GM12875 (cell line): Measurements from ENCODE around the gene PDZD2.
"Not testable (repeated sequence)": the region's sequence is repeated elsewhere in the genome, so short reads cannot be mapped to it uniquely, and the experiment has no call there.

Source experiments
- H3K4me3 ChIP-seq: one replicate; pipeline ENCODE4 v1.5.1; 2011; ENCODE audit warnings: low read depth, low read length, control low read depth
- CTCF ChIP-seq: IDR thresholded peaks from 2 replicates; pipeline ENCODE4 v1.5.1; 2011; ENCODE audit warnings: low read depth, mild to moderate bottlenecking, control low read depth, inconsistent platforms, low read length, moderate library complexity, borderline replicate concordance; ENCODE audit not compliant: insufficient read depth

The PDZD2 gene

GRCh38 chr5:32013658-32014057 is 374.7 kb downstream of the PDZD2 start:
- no peak overlapping the region for H3K4me3 ChIP-seq
- no peak for TF ChIP-seq CTCF

- H3K4me3 ChIP-seq = no peak overlapping the region
- TF ChIP-seq CTCF = no peak
These were observed 375.3 kb downstream of the PDZD2 start for GRCh38 chr5:32014096-32014745.

- H3K4me3 ChIP-seq = not testable (repeated sequence)
These were observed 376.3 kb downstream of the PDZD2 start for GRCh38 chr5:32015262-32015661.

- H3K4me3 ChIP-seq = no peak overlapping the region
- TF ChIP-seq CTCF = no peak
These were observed 378.9 kb downstream of the PDZD2 start for GRCh38 chr5:32017692-32018367.

- no peak for TF ChIP-seq CTCF
- H3K4me3 ChIP-seq = no peak overlapping the region
These were observed 379.8 kb downstream of the PDZD2 start for GRCh38 chr5:32018476-32019436.

- peak overlapping the region; percentile 21 for H3K4me3 ChIP-seq
- no peak for TF ChIP-seq CTCF
These were observed 381.3 kb downstream of the PDZD2 start for GRCh38 chr5:32020271-32020670.

- no peak for TF ChIP-seq CTCF
- no peak overlapping the region for H3K4me3 ChIP-seq
These were observed 382.0 kb downstream of the PDZD2 start for GRCh38 chr5:32020946-32021345.
